Measurements from ENCODE around the gene PLOD1. TPM values are rescaled to one million over a fixed set of nuclear protein-coding genes. Genes with fewer than 3 reads are reported as not detected.

PLOD1 gene
- total RNA-seq, 1 donor from 2014 or later, result 113 TPM

- Mint-ChIP-seq H3K27ac (ENCODE audit: unreplicated experiment) (peak overlapping the region; percentile 68), H3K9me3 (ENCODE audit: unreplicated experiment) (no peaks in the 10 kb centered on the region), H3K27me3 (ENCODE audit: unreplicated experiment) (no peaks in the 10 kb centered on the region), H3K36me3 (ENCODE audit: unreplicated experiment) (peaks cover 5% of the 10 kb centered on the region), H3K4me1 (ENCODE audit: low read depth, unreplicated experiment) (no peaks in the 10 kb centered on the region), H3K4me3 (ENCODE audit: unreplicated experiment) (no peak overlapping the region)
- TF ChIP-seq CTCF (IDR thresholded peaks at IDR 0.05; ENCODE audit: partially characterized antibody, unreplicated experiment), result peak; percentile 73
- DNase-seq, result peak; percentile 77
These were observed 66.9 kb downstream of the PLOD1 start for GRCh38 chr1:12001249-12001917.

GRCh38 chr1:12001996-12002493 is 67.5 kb downstream of the PLOD1 start:
- no peak for DNase-seq
- Mint-ChIP-seq H3K27me3 (ENCODE audit: unreplicated experiment) (no peaks in the 10 kb centered on the region), H3K36me3 (ENCODE audit: unreplicated experiment) (peaks cover 5% of the 10 kb centered on the region), H3K9me3 (ENCODE audit: unreplicated experiment) (no peaks in the 10 kb centered on the region), H3K4me3 (ENCODE audit: unreplicated experiment) (no peak overlapping the region), H3K4me1 (ENCODE audit: low read depth, unreplicated experiment) (no peaks in the 10 kb centered on the region), H3K27ac (ENCODE audit: unreplicated experiment) (no peak overlapping the region)
- no peak for TF ChIP-seq CTCF (IDR thresholded peaks at IDR 0.05; ENCODE audit: partially characterized antibody, unreplicated experiment)

GRCh38 chr1:12003762-12004161 is 69.2 kb downstream of the PLOD1 start:
- Mint-ChIP-seq H3K9me3 (ENCODE audit: unreplicated experiment) (peaks cover 1% of the 10 kb centered on the region), H3K4me1 (ENCODE audit: low read depth, unreplicated experiment) (no peaks in the 10 kb centered on the region), H3K27me3 (ENCODE audit: unreplicated experiment) (no peaks in the 10 kb centered on the region), H3K36me3 (ENCODE audit: unreplicated experiment) (peaks cover 11% of the 10 kb centered on the region), H3K4me3 (ENCODE audit: unreplicated experiment) (no peak overlapping the region), H3K27ac (ENCODE audit: unreplicated experiment) (no peak overlapping the region)
- no peak for TF ChIP-seq CTCF (IDR thresholded peaks at IDR 0.05; ENCODE audit: partially characterized antibody, unreplicated experiment)
- no peak for DNase-seq

- Mint-ChIP-seq H3K36me3 (ENCODE audit: unreplicated experiment) (peaks cover 11% of the 10 kb centered on the region), H3K27me3 (ENCODE audit: unreplicated experiment) (no peaks in the 10 kb centered on the region), H3K9me3 (ENCODE audit: unreplicated experiment) (peaks cover 4% of the 10 kb centered on the region), H3K4me3 (ENCODE audit: unreplicated experiment) (no peak overlapping the region), H3K4me1 (ENCODE audit: low read depth, unreplicated experiment) (no peaks in the 10 kb centered on the region), H3K27ac (ENCODE audit: unreplicated experiment) (no peak overlapping the region)
- DNase-seq, result no peak
- TF ChIP-seq CTCF (IDR thresholded peaks at IDR 0.05; ENCODE audit: partially characterized antibody, unreplicated experiment), result no peak
These were observed 71.1 kb downstream of the PLOD1 start for GRCh38 chr1:12005488-12006166.

All from glutamatergic neuron (in vitro differentiated cells).